ENCODE measurements around the gene ARHGEF26. TPM values are rescaled to one million over a fixed set of nuclear protein-coding genes. Genes with fewer than 3 reads are reported as not detected.

The ARHGEF26 gene
- total RNA-seq, 1 donor from 2014 or later = not detected

- no peak overlapping the region for H3K27ac Mint-ChIP-seq
- H3K4me3 Mint-ChIP-seq = no peak overlapping the region
- intact Hi-C loops (cut with micrococcal nuclease) = no loop called here
- peaks cover 3% of the 10 kb centered on the region for H3K27me3 Mint-ChIP-seq
- no peak for ATAC-seq (ENCODE audit: low read depth)
- no peaks in the 10 kb centered on the region for H3K36me3 Mint-ChIP-seq (ENCODE audit: low read depth)
- TF ChIP-seq CTCF (IDR thresholded peaks at IDR 0.05) = no peak
- CTCF ChIA-PET = interaction anchor here (0.7 kb wide), 1 partner anchor 896 kb away, joined by 3 read pairs; no protein-coding TSS in a partner anchor
- H3K4me1 Mint-ChIP-seq = no peaks in the 10 kb centered on the region
- DNase-seq = no peak
- POLR2A ChIA-PET = no interaction called here
- no peaks in the 10 kb centered on the region for H3K9me3 Mint-ChIP-seq
Observed at GRCh38 chr3:154143873-154144272, 22.7 kb downstream of the ARHGEF26 start.

DNA sequence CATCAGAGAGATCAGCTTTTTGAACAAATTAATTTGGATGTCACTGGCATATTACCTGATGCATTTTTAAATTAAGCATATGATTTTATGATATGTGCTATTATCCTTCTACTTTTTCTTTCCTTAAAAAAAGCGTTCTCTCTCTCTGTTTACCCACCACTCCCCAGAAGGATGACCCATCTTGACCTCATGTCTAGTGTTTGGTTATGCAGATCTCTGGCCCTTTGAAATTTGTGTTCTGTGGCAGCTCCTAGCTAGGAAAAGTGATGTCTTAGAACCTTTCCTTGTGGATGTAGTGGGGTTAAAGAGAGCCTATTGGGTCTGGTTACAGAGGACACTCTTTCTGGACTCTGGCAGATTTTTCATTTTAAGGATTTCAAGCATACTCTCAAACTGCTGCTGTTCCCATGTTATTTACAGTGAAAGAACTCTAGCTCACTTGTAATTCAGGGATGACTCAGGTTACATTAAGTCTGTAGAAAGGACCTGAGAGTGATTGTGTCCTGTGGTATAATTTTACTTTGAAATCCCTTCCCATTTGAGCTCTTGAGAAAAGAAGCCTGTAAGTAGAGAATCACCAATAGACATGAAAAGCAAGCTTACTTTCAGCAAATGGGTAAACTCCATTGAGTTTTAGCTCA lies 23.8 kb downstream of the ARHGEF26 start:
- DNase-seq = no peak
- ChIA-PET POLR2A (no interaction called here), CTCF (no interaction called here)
- intact Hi-C loops (cut with micrococcal nuclease) = no loop called here
- no peak overlapping the region for H3K4me3 Mint-ChIP-seq
- TF ChIP-seq CTCF (IDR thresholded peaks at IDR 0.05) = no peak
- no peaks in the 10 kb centered on the region for H3K4me1 Mint-ChIP-seq
- no peaks in the 10 kb centered on the region for H3K36me3 Mint-ChIP-seq (ENCODE audit: low read depth)
- H3K27me3 Mint-ChIP-seq = no peaks in the 10 kb centered on the region
- ATAC-seq (ENCODE audit: low read depth) = no peak
- no peak overlapping the region for H3K27ac Mint-ChIP-seq
- H3K9me3 Mint-ChIP-seq = no peaks in the 10 kb centered on the region

DNA sequence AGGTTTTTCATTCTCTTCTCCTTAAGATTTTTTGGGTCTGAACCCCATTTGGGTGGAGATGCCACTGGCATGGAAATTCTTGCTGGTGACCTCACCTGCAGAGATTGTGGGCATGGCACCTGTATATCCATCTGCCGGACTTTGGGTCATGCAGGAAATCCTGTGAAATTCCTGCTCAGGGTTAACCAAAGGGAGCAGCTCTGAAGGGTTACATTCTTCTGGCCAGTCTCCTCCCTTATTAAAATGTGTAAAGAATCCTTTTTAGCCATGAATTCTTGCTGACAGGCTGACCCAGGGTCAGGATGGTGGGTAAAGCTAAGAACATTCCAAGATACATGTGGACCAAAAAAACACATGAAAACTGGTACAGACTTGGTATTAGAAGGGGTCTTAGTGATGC lies 27.4 kb downstream of the ARHGEF26 start:
- Mint-ChIP-seq H3K9me3 (no peaks in the 10 kb centered on the region), H3K4me3 (no peak overlapping the region), H3K27ac (no peak overlapping the region), H3K4me1 (no peaks in the 10 kb centered on the region), H3K27me3 (no peaks in the 10 kb centered on the region), H3K36me3 (ENCODE audit: low read depth) (no peaks in the 10 kb centered on the region)
- no peak for TF ChIP-seq CTCF (IDR thresholded peaks at IDR 0.05)
- intact Hi-C loops (cut with micrococcal nuclease) = no loop called here
- CTCF ChIA-PET = no interaction called here
- no peak for DNase-seq
- ATAC-seq (ENCODE audit: low read depth) = no peak
- POLR2A ChIA-PET = no interaction called here

- TF ChIP-seq CTCF (IDR thresholded peaks at IDR 0.05) = no peak
- Mint-ChIP-seq H3K27ac (no peak overlapping the region), H3K4me1 (no peaks in the 10 kb centered on the region), H3K36me3 (ENCODE audit: low read depth) (no peaks in the 10 kb centered on the region), H3K27me3 (no peaks in the 10 kb centered on the region), H3K4me3 (no peak overlapping the region), H3K9me3 (no peaks in the 10 kb centered on the region)
- POLR2A ChIA-PET = no interaction called here
- CTCF ChIA-PET = no interaction called here
- ATAC-seq (ENCODE audit: low read depth) (no peak), DNase-seq (no peak)
- intact Hi-C loops (cut with micrococcal nuclease) = no loop called here
Observed at GRCh38 chr3:154149286-154149685, 28.1 kb downstream of the ARHGEF26 start.

GRCh38 chr3:154151969-154152368 lies 30.8 kb downstream of the ARHGEF26 start:
- intact Hi-C loops (cut with micrococcal nuclease) = no loop called here
- ChIA-PET CTCF (no interaction called here), POLR2A (no interaction called here)
- no peak overlapping the region for H3K4me3 Mint-ChIP-seq
- H3K27me3 Mint-ChIP-seq = no peaks in the 10 kb centered on the region
- H3K36me3 Mint-ChIP-seq (ENCODE audit: low read depth) = no peaks in the 10 kb centered on the region
- H3K4me1 Mint-ChIP-seq = no peaks in the 10 kb centered on the region
- DNase-seq (no peak), ATAC-seq (ENCODE audit: low read depth) (no peak)
- TF ChIP-seq CTCF (IDR thresholded peaks at IDR 0.05) = no peak
- no peaks in the 10 kb centered on the region for H3K9me3 Mint-ChIP-seq
- H3K27ac Mint-ChIP-seq = no peak overlapping the region

Data from activated B cell treated with CpG ODN at 0.5 μM for 24 hours (primary cell).